ENCODE results near the gene UBE2N.

UBE2N gene

GRCh38 chr12:93356214-93356613 is 85.5 kb downstream of the UBE2N start:
- H3K4me1 ChIP-seq (ENCODE audit: insufficient read depth, poor library complexity, severe bottlenecking), result no peaks in the 10 kb centered on the region
- no peak overlapping the region for H3K27ac ChIP-seq (ENCODE audit: poor library complexity, severe bottlenecking)
- DNase-seq (ENCODE audit: low spot score) (no peak), ATAC-seq (ENCODE audit: low read depth) (no peak)
- no peak overlapping the region for H3K4me3 ChIP-seq (ENCODE audit: severe bottlenecking)
- H3K36me3 ChIP-seq (ENCODE audit: low read depth), result no peaks in the 10 kb centered on the region
- no peaks in the 10 kb centered on the region for H3K27me3 ChIP-seq (ENCODE audit: insufficient read depth, poor library complexity, severe bottlenecking)
- no peaks in the 10 kb centered on the region for H3K9me3 ChIP-seq (ENCODE audit: severe bottlenecking)
- TF ChIP-seq CTCF (IDR thresholded peaks at IDR 0.05; ENCODE audit: poor library complexity, severe bottlenecking), result no peak

All from RWPE2 (cell line).